HG03342 (cell line): ENCODE measurements around the gene RHO.
"Not testable (repeated sequence)": the region's sequence is repeated elsewhere in the genome, so short reads cannot be mapped to it uniquely, and the experiment has no call there.

Experiments used
- ATAC-seq: cut with Tn5 transposase; IDR thresholded peaks from one replicate; pipeline ENCODE4 v1.9.1; 2021; ENCODE audit warnings: mild to moderate bottlenecking, moderate library complexity; ENCODE audit not compliant: unreplicated experiment

RHO gene

DNA sequence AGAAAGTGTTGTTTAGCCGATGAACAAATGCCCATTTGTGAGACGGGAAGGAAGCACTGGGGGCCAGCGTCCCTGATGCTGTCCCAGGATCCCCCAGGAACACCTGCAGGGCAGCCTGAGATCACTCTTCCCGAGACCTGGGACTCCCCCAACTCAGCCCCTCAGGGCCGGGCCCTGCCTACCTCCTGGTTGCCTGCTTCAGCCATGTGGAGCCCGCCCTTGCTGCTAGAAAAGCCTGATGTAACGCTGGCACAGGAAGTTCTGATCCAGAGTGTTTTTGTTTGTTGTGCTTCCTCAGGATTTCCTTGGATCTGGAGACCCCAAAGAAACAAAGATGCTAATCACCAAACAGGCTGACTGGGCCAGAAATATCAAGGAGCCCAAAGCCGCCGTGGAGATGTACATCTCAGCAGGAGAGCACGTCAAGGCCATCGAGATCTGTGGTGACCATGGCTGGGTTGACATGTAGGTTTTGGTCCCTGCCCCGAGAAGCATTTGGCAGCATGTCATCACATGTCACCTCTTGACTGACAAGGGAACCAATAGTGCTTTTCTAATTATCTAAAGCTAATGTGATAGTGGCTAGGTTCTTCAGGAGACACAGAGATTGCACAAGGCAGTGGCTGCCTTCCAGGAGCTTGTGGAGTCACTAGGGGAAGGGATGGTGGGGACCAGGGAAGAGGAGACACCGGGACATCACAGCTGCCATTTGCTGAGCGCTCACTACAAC, 28.7 kb upstream of the RHO start:
- not testable (repeated sequence) for ATAC-seq

DNA sequence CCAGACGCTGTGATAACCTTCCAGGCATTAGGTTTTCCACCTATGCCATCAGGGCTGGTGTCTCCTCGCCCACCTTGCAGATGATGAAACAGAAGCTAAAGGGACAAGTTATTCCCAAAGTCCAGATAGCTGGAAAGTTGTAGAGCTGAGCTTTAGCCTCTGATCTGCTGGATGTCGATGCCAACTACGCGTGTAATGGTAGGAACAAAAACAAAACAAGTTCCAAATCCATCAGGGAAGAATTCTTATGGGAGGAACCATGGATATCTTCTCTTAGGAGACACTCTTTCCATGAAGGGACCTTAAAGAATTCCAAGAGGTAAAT, 28.1 kb upstream of the RHO start:
- ATAC-seq = no peak

DNA sequence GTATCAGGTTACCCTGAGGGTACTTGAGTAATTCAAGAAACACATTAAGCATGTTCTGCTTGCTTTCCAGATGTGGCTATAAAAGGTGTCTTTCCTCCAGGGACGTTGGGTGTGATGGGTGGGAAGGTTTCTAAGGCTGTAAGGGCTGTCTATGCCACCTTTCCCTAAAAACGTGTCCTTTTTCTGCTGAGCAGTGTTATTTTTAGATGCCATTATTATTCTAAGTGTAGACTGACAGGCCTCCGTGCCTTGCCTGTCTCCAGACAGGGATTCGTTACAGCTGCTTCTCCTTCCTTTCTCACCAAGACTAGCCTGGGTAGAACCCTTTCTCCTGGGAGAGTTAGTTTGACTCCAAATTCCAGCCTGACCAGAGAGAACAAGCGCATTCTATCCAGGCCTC, 26.8 kb upstream of the RHO start:
- ATAC-seq = no peak

DNA sequence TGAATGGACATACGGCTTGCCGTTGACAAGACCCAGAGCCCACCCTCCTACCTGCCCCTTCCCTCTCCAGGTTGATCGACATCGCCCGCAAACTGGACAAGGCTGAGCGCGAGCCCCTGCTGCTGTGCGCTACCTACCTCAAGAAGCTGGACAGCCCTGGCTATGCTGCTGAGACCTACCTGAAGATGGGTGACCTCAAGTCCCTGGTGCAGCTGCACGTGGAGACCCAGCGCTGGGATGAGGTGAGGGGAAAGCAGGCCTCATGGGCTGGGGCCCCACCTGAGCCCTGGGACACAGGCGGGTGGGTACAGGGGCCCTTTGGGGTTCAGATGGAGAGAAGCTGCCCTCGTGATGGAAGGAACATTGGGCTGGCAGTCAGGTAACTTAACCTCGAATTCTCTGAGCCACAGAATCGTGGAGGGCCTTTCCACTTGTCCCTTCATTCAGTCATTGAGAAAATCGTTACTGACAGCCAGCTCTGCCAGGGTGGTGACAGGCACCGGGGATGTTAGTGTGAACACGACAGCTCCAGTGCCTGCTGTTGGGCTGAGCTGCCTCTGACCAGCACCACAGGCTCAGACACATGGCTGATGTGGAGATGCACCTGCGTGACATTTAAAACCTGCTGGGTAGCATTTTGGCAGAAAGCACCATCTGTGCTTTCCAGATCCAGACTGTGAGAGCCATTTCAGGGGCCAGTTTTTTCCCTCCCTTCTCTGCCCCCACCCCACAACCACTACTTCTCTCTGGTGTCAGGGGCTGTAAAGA, 25.6 kb upstream of the RHO start:
- ATAC-seq = no peak

DNA sequence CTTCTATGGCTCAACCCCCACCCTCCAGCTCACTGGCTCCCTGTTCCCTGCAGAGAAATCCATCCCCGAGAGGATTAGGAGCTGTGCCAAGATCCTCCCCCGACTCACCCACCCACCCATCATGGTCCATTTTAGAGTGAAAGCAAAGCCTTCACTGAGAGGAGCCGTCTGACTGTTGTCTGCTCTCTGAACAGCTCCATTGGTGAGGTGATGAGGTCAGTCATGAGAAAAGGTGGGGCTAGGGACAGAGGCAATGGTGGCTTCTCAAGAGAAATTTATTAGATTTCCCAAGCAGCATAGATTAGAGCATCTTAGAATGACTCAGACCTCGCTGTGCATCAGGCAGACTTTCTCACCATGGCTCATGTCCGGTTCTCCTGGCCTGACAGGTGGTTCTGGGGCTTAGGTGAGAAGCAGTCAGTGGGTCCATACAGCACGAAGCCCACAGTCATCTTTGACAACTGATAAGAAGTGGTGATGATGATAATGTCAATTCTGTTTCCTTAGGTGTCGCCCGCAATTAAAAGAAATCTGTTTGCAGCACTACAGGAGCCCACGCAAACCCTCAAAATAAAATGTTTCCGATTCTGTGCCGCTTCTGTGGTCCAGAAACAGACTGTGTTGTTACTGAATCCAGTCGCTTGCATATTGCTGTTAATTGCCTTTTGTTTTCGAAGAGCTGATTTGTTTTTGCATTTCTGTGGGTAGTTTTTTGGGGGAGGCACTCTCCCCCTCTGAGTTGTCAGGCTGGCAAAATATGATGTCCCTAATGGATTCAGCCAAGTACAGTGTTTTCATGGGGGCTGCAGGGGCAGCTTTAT, 24.8 kb upstream of the RHO start:
- ATAC-seq = no peak

DNA sequence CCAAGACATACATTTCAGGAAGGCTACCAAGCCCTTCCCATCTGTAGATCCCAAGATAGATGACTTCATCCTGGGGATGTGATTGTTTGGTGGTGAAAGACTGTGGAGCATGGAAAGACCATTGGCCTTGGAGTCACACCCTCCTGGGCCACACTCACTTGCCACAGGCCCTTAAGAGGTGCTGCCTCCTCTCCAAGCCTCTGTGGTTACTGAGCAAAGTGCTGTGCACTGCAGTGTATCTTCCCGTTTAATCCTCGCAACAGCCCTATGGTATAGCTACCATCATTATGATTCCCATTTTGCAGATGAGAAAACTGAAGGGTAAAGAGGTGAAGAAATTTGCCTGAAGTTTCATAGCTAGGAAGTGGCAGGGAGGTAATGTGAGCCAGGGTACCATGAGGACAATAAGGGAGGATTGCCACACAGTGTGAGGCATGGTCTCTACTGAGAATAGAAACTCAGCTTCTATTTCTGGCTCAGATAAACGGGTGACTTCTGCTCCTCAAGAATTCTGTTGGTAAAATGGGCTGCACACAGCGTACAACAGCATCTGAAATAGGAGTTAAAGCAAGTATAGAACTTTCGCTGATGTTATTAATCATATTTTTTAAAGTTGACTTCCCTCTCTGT, 23.9 kb upstream of the RHO start:
- no peak for ATAC-seq

DNA sequence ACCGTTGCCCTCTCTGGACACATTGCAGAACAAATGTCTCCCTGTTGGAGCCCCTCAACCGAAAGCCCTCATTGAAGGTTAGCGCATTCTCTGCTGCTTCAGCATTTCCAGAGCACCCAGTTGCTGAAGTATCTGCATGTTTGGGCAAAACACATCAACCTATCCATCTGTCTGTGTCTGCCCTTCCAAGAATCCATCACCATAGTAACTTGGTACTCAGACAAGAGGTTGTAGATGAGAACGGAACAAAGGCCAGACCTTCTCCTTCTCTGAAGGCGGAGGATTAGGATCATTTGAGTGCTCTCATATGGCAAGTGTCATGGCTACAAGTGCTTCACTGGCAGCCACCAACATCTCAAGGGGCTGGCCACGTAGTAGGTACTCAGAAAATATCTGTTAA, 23.1 kb upstream of the RHO start:
- no peak for ATAC-seq

DNA sequence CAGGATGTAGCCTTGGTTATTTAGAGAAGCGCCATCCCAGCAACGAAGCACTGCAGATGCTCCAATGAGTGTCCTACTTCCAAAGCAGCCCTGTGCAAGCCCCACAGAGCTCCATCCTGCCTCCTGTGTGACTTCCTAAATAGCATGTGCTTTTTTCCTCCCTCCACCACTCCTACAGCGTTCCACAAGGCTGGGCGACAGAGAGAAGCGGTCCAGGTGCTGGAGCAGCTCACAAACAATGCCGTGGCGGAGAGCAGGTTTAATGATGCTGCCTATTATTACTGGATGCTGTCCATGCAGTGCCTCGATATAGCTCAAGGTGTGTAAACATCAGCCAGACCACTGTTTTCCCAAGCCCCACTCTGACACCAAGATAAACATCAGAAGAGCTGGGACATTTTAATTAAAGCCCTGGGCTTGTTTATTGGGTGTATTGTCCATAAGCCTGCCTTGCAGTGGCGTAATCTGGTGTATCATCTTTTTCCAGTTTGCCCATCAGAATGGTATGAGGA, 22.2 kb upstream of the RHO start:
- ATAC-seq = no peak

DNA sequence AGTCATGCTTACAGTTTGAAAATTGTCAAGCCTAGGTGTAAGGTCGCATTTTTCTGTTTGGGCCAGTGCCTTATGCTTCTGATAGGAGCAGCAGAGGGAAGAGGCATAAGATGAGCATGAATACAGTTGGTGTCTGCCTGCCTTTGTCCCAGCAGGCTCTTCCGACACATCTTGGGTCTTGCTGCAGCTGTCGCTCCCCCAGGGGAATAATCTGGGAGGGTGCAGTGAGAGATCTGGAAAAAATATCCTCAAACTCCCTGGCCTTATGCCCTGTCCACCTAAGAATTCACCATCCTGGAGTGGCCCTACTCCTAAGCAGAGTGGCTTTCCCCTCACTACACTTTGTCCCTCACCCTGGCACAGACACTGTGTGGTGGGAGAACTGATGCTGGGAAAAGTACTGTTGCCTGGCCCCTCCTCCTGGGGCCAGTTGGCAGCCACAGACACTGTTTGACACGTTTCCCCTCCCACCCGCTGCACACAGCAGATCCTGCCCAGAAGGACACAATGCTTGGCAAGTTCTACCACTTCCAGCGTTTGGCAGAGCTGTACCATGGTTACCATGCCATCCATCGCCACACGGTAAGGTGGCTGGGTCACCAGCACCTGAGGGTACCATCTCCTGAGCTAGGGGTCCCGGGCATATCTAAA, 21.1 kb upstream of the RHO start:
- ATAC-seq = no peak

DNA sequence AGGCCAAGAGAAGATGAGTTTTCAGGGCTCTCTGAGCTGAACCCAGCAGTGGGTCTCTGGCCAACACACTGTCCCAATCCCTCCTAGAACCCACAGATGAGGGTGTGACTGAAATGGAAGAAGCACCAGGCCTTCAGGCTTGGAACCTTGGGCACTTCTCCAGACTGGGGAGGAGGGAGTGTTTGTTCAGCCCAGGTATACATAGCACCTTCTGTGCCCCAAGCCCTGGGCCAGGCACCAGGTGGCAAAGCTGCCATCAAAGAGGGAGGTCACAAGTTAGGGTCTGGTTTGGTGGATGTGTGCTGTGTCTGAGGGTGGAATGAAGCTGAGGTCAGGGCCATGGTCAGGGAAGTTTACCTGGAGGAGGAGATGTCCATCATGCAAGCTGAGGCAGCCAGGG, 15.8 kb upstream of the RHO start:
- no peak for ATAC-seq

DNA sequence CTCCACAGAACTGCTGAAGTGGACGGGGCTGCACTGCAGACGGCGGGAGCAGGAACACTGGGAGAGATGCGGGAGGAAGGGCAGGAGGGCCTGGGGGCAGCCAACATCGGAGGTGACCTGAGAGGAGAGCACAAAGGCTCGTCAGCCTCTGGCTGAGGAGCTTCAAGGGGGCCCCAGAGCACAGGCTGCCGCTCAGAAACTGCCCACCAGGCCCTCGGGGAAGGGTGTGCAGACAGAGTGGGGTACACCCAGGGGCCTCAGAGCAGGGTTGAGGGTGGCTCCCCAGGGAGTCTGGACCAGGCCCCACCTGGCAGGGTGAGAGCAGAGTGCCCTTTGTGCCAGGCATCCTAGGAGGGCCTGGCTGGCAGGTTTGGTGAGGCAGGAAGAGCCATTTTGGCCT, 14.7 kb upstream of the RHO start:
- ATAC-seq = no peak

DNA sequence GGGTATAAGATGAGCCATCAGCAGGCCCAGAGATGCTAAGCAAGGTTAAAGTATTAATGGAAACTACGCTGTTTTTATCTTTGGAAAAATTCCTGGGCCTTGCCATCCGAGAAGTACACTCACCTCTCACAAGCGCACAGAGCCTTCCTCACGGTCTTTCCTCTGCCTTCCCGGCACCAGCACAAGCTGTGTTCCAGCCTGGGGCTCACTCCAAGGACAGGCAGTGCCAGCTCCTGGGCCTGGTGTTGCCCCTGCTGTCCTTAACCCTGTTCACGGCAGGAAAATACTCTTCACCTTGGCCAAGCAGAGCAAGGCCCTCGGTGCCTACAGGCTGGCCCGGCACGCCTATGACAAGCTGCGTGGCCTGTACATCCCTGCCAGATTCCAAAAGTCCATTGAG, 14.3 kb upstream of the RHO start:
- no peak for ATAC-seq

DNA sequence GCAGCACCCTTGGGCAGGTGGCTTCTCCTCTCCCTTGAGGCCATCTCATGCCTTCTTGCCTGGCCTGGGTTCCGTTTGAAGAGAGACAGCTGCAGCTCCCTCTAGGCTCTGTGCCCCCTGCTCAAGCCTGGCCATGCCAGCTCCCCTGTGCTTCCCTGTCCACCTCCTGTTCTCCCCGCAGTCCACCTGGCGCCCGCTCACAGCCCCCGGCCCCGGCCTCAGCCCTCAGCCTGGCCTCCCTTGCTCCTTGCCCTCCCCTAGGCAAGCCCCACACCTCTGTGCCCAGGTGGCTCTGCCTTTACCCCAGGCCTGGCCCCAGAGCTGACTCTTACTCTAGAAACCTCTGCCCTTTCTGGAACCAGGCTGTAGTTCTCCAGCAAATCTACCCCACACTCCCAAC, 13.9 kb upstream of the RHO start:
- no peak for ATAC-seq

DNA sequence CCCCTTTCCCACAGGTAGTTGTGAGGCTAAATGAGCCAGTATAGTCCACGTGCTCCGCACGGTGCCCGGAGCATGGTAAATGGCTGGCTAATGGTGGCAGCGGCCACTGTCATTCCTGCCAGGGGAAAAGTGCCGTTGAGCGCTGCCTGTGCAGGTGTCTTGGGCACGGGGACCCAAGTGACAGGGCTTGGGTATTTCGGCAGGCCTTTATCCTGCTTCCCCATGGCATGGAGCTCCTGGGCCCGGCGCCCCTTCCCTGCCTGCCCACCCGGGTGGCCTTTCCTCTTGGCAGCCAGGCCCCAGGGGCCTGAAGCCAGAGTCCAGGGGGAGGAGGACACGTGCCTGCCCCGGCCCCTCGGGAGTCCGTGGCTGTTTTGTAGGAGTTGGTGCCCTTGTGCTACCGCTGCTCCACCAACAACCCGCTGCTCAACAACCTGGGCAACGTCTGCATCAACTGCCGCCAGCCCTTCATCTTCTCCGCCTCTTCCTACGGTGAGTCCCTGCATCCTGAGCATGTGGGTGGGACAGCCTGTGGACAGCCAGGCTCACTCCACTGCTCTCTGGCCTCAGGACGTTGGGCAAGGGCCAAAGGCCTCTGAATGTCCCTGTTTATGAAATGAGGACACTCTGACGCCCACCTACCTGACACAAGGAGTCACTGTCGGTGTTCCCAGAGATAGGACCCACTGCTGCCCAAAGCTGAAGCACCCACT, 13.2 kb upstream of the RHO start:
- ATAC-seq = not testable (repeated sequence)

DNA sequence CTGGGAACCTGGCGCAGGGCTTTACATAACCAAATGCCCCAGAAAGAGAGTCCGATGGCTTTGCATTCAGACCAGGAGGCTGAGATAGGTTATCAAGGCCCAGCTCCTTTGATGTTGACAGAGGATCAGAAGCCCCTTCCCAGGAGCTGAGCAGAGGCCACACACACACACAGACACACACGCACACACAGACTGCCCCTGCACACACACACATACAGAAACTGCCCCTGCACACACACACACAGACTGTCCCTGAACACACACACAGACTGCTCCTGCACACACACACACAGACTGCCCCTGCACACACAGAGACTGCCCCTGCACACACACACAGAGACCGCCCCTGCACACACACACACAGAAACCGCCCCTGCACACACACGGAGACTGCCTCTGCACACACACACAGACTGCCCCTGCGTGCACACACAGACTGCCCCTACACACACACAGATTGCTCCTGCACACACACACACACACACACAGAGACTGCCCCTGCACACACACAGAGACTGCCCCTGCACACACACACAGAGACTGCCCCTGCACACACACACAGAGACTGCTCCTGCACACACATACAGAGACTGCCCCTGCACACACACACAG, 12.5 kb upstream of the RHO start:
- ATAC-seq = not testable (repeated sequence)

DNA sequence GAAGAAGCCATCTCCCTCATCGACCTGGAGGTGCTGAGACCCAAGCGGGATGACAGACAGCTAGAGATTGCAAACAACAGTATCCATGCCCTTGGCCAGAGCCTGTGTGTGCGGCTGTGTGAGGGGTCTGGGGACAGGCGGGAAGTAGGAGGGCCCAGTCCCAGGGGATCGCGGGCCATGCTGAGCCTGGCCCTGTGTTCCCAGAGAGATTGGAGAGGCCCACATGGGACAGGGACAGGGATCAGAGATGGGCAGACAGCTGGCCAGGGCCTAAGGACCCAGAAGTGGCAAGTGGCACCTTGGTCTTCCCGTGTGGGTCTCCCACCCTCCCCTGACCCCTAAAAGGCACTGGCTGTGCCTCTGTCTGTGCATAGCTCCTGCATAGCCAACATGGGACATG, 10.9 kb upstream of the RHO start:
- ATAC-seq = no peak

DNA sequence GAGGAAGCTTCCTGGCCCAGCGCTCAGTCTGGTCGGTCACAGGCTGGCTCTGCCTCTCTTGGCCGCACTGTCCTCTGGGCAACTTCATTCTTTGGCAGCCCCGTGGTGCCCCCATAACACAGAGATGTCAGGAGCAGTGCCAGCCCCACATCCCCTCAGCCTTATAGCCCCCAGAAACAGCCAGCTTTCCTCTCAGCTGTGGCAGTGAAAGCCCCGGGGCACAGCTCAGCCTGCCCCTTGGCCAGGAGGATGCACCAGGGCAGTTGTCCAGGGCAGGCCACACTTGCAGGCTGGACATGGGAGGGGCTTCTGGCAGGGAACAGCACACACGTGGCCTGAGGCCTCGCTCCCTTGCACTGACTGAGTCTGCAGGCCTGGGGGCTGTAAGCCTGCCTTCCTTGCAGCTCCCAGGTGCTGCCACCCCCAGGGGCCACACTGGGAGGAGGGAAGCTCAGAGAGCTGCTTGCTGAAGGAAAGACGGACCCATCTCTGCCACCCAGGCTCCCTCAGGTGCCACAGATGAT, 10.3 kb upstream of the RHO start:
- ATAC-seq = no peak

DNA sequence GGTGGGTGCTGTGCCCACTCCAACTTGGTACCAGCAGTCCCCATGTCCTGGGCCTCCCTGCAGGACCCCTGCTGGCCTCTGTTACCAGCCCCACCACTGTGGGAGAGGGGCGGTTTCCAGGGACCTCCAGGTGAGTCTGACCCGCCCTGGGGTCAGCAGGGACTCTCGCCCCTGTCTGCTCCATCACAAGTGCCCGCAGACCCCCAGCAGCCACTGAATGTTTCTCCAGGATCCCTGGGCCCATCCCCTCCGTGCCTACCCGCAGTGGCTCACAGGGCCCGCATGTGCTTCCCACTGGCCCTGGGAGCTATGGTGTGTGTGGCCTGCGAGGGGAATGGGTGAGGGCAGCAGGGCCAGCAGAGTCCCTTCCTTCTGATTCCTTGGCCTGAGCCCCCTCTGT, 9.9 kb upstream of the RHO start:
- no peak for ATAC-seq

DNA sequence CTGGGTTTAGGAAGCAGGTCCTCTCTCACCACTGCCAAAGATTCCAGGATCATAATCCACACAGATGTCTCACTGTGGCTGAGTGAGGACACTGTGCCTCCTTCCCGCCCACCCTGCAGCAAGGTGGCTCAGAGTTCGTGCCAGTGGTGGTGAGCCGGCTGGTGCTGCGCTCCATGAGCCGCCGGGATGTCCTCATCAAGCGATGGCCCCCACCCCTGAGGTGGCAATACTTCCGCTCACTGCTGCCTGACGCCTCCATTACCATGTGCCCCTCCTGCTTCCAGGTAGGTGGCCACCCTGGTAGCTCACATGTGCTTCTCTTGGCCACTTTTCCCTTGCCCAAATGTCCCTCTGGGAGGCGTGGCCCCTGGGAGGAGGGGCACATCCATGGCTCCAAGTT, 9.0 kb upstream of the RHO start:
- no peak for ATAC-seq
